GM23248 (cell line): Measurements from ENCODE around the gene KATNB1. TPM values are rescaled to one million over a fixed set of nuclear protein-coding genes. Genes with fewer than 3 reads are reported as not detected.

Experiments used
- DNase-seq: peaks from one replicate; pipeline ENCODE4 v3.0.0-alpha.2; 2015
- H2AFZ ChIP-seq: fragments of 200-600 bp; sonication (generic); 2 replicates; pipeline ENCODE4 v1.6.1; 2016; ENCODE audit warnings: antibody characterized with exemption
- H3F3A ChIP-seq: fragments of 200-600 bp; sonication (generic); 2 replicates; pipeline ENCODE4 v1.6.1; 2016; ENCODE audit warnings: mild to moderate bottlenecking, antibody characterized with exemption, mixed run types; ENCODE audit not compliant: insufficient read depth
- H3K27ac ChIP-seq: fragments of 200-600 bp; sonication (generic); 2 replicates; pipeline ENCODE4 v1.5.1; 2016; ENCODE audit warnings: mild to moderate bottlenecking
- H3K27me3 ChIP-seq: fragments of 200-600 bp; sonication (generic); replicated peaks from 2 replicates; pipeline ENCODE4 v1.6.1; 2016; ENCODE audit warnings: mild to moderate bottlenecking; ENCODE audit not compliant: insufficient read depth
- H3K36me3 ChIP-seq: fragments of 200-600 bp; sonication (generic); 2 replicates; pipeline ENCODE4 v1.6.1; 2016; ENCODE audit warnings: low read depth, mild to moderate bottlenecking
- H3K4me1 ChIP-seq: fragments of 200-600 bp; sonication (generic); 2 replicates; pipeline ENCODE4 v1.6.1; 2016; ENCODE audit warnings: mild to moderate bottlenecking; ENCODE audit not compliant: insufficient read depth
- H3K4me2 ChIP-seq: fragments of 200-600 bp; sonication (generic); one replicate; pipeline ENCODE4 v1.6.1; 2016; ENCODE audit warnings: mild to moderate bottlenecking; ENCODE audit not compliant: unreplicated experiment
- H3K4me3 ChIP-seq: fragments of 200-600 bp; sonication (generic); 2 replicates; pipeline ENCODE4 v1.5.1; 2016; ENCODE audit warnings: mild to moderate bottlenecking
- H3K79me2 ChIP-seq: fragments of 200-600 bp; sonication (generic); 2 replicates; pipeline ENCODE4 v1.6.1; 2016; ENCODE audit warnings: mild to moderate bottlenecking; ENCODE audit not compliant: insufficient read depth
- H3K9ac ChIP-seq: fragments of 200-600 bp; sonication (generic); 2 replicates; pipeline ENCODE4 v1.6.1; 2016; ENCODE audit warnings: mild to moderate bottlenecking
- H3K9me2 ChIP-seq: fragments of 200-600 bp; sonication (generic); 2 replicates; pipeline ENCODE4 v1.6.1; 2016; ENCODE audit warnings: mixed run types, mild to moderate bottlenecking, moderate library complexity; ENCODE audit not compliant: insufficient read depth
- H3K9me3 ChIP-seq: fragments of 200-600 bp; sonication (generic); one replicate; pipeline ENCODE4 v1.6.1; 2017; ENCODE audit warnings: low read depth
- H4K20me1 ChIP-seq: fragments of 200-600 bp; sonication (generic); 2 replicates; pipeline ENCODE4 v1.6.0; 2016; ENCODE audit not compliant: insufficient read depth
- EZH2 ChIP-seq: fragments of 200-600 bp; sonication (generic); IDR thresholded peaks from 2 replicates; pipeline ENCODE4 v1.6.1; 2018; ENCODE audit warnings: antibody characterized with exemption, mild to moderate bottlenecking; ENCODE audit not compliant: insufficient read depth, poor library complexity, severe bottlenecking
- EZH2phosphoT487 ChIP-seq: fragments of 200-600 bp; sonication (generic); IDR thresholded peaks from 2 replicates; pipeline ENCODE4 v1.6.1; 2018; ENCODE audit warnings: antibody characterized with exemption, moderate library complexity, mild to moderate bottlenecking, low read depth; ENCODE audit not compliant: insufficient read depth
- WGBS, 2 experiments: methylation state at CpG; one replicate each; pipeline ENCODE4 v1.1.6; 2015 to 2017; ENCODE audit warnings: low lambda C conversion rate in 2 of 2, low coverage in 1 of 2; ENCODE audit errors: missing lambda C conversion rate in 2 of 2; 5-methylcytosine and 5-hydroxymethylcytosine counted together
- in situ Hi-C: fragments of 300-500 bp; cut with MboI; formaldehyde crosslinking; loops from 2 replicates; pipeline ENCODE4 v1.15.0; 2020
- polyA plus RNA-seq: library from polyadenylated mRNA; unstranded; fragments of >200 nt; fragmentation: Nextera tagmentation; extraction: Ambion mirVana; gene quantifications from 2 replicates; pipeline ENCODE4 v1.2.1, GENCODE V29; 2016
- total RNA-seq: library from RNA; depleted of rRNA; stranded (reverse); fragments of >200 nt; shearing (Covaris generic); gene quantifications from 2 replicates; pipeline ENCODE4 v1.2.3, GENCODE V29; 2014

Gene KATNB1
- total and polyA plus RNA-seq, 2 experiments from 2014 or later: 19.3 to 20.2 TPM

DNA sequence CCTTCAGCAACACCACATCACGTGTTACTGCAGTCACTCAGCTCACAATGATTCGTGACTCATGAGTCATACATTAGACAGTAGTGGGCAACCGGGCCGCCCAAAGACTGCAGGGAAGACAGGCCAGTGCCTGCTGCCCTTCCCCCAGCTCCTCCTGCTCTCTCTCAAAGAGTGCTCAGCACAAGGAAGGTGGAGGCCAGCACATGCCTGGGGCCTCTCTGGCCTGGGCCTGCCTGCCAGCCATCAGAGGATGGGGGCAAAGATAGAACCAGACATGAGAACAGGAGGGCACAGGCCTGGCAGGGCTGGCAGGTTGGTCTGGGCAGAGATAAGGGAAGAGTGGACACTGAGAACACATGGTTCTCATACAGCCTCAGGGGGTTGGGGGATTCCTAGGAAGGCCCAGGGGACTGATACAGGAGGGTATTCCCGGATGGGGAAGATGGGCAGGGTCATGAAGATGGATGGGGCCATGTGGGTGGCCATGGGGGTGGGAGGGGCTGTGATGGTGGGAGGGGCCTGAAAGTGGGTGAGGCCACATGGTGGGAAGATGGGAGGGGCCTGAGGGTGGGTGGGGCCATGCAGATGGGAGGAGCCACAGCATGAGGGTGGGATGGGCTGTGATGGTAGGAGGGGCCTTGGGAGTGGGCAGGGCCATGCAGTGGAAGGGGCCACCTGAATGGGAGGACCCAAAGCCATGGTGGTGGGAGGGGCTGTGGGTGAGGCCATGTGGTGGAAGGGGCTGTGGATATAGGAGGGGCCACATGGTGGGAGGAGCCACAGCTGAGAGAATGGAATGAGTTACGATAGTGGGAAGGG is 29.0 kb downstream of the KATNB1 start:
- H3K36me3 ChIP-seq: peaks cover 6% of the 10 kb centered on the region; the same call in 1 of the 2 replicates
- in situ Hi-C loops: no loop called here
- TF ChIP-seq EZH2phosphoT487 (no peak), EZH2 (no peak)

DNA sequence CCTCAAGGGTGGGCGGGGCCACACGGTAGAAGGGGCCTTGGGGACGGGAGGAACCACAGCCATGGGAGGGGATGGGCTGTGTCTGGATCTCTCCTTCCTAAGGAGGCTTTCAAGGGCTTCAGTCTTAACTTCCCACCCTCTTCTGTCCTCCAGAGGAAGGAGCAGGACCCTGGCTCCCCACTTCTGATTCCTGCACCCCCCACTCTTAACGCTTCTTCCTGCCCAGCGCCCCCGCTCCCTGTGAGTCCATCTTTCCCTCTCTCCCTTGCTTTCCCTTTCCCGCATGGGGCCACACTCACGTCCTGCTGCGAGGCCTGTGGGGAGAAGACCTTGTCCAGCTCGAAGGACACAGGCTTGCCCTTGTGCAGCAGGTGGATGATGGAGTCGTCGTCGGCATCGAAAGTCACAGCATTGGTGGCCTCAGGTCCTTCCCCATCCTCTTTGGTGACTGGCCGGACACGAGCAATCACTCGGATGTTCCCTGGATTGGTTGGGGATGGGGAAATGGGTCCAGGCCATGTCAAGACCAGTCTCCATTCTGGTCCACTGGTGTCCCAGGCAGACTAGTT is 29.7 kb downstream of the KATNB1 start:
- Histone ChIP-seq H4K20me1 (no peaks in the 10 kb centered on the region), H3K79me2 (no peaks in the 10 kb centered on the region), H3K9me2 (no peaks in the 10 kb centered on the region), H3K36me3 (peaks cover 10% of the 10 kb centered on the region; the same call in 1 of the 2 replicates), H3K27me3 (no peaks in the 10 kb centered on the region), H3K27ac (no peak overlapping the region), H3F3A (no peaks in the 10 kb centered on the region), H3K9me3 (no peaks in the 10 kb centered on the region), H3K4me3 (no peak overlapping the region), H3K9ac (no peak overlapping the region), H3K4me2 (no peak overlapping the region), H3K4me1 (peaks cover 3% of the 10 kb centered on the region), H2AFZ (no peak overlapping the region)
- DNase-seq: no peak
- TF ChIP-seq EZH2: no peak
- TF ChIP-seq EZH2phosphoT487: no peak
- 94 to 99% methylated on average over 13 to 17 of the region's 17 CpGs for WGBS, 2 experiments
- in situ Hi-C loops: no loop called here

More for the DNA sequence above, 29.0 kb downstream of the KATNB1 start:
- WGBS, 2 experiments: 20 to 22% methylated on average over 6 of the region's 6 CpGs
- H3K4me1 ChIP-seq: peaks cover 3% of the 10 kb centered on the region
- peak overlapping the region; percentile 66 for H3K27ac ChIP-seq
- H3K79me2 ChIP-seq: no peaks in the 10 kb centered on the region
- DNase-seq: peak; percentile 95
- H3K4me3 ChIP-seq: no peak overlapping the region
- H4K20me1 ChIP-seq: no peaks in the 10 kb centered on the region
- no peaks in the 10 kb centered on the region for H3F3A ChIP-seq
- no peak overlapping the region for H3K4me2 ChIP-seq
- H3K27me3 ChIP-seq: no peaks in the 10 kb centered on the region
- 0 out of 2 replicates have a peak overlapping the region, but pooled peaks have one; percentile 41 for H3K9ac ChIP-seq
- no peaks in the 10 kb centered on the region for H3K9me2 ChIP-seq
- H3K9me3 ChIP-seq: no peaks in the 10 kb centered on the region
- H2AFZ ChIP-seq: no peak overlapping the region

DNA sequence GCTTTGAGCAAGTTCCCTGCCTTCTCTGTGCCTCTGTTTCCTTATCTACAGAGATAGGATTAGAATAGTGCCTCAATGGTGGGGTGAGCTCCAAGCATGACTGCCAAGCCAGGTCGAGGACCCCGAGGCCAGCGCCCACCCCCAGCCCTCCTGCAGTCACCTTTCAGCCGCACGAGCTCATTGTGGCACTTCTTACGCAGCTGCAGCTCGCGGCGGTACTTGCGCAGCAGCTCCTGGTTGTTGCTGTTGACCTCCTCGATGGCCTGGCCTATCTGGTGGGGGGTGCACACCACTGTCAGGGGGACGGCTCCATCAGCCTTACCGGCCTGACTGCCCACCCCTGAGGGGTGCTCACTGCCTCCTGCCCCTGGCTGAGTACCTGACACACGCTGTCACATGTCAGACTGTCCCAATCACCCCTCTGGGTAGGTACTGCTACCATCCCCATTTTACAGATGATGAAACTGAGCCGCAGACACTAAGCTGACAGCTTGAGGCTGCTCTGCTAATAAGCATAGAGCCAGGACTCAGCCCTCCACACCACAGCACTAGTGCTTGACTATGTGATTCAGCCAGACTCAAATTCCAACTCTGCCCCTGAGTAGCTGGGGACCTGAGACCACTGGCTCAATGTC is 31.3 kb downstream of the KATNB1 start:
- H3K4me3 ChIP-seq: no peak overlapping the region
- in situ Hi-C loops: no loop called here
- peaks cover 10% of the 10 kb centered on the region; the same call in 1 of the 2 replicates for H3K36me3 ChIP-seq
- 91 to 98% methylated on average over 15 of the region's 15 CpGs for WGBS, 2 experiments
- no peaks in the 10 kb centered on the region for H3K79me2 ChIP-seq
- no peaks in the 10 kb centered on the region for H3K9me3 ChIP-seq
- no peak for DNase-seq
- H3F3A ChIP-seq: no peaks in the 10 kb centered on the region
- no peak overlapping the region for H3K4me2 ChIP-seq
- H3K9me2 ChIP-seq: no peaks in the 10 kb centered on the region
- H3K27ac ChIP-seq: no peak overlapping the region
- H2AFZ ChIP-seq: no peak overlapping the region
- peaks cover 3% of the 10 kb centered on the region for H3K4me1 ChIP-seq
- H3K9ac ChIP-seq: no peak overlapping the region
- no peaks in the 10 kb centered on the region for H3K27me3 ChIP-seq
- TF ChIP-seq EZH2phosphoT487 (no peak), EZH2 (no peak)
- H4K20me1 ChIP-seq: no peaks in the 10 kb centered on the region

DNA sequence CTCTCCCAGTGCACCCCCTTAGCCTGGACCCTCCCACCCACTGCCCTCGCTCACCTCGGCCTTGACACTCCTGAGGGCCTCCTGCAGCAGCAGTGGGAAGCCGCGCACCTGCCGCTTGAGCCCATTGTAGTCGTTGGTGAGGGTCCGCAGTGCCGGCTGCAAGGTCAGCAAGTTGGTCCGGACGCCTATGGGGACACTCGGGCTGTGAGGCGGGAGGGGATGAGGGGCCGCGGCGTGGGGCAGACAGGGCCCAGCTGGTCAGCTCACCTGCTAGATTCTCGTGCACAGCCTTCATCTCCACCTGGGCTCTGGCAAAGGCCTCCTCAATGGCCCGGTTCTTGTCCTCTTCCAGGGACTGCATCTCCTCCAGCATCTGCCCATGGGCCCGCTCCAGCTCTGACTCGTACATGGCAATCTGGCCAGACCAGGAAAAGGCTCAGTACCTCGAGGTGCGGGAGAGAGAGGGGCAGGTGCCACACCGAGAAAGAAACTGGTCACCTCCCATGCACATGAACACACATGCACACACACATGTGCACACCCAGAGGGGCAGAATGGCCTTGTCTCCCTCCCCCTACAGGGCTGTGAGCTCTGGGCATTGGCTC is 34.1 kb downstream of the KATNB1 start:
- no peak for DNase-seq
- no peak overlapping the region for H3K27ac ChIP-seq
- H3K4me3 ChIP-seq: no peak overlapping the region
- no peaks in the 10 kb centered on the region for H4K20me1 ChIP-seq
- H3K4me1 ChIP-seq: no peaks in the 10 kb centered on the region
- no peak overlapping the region for H3K4me2 ChIP-seq
- peaks cover 10% of the 10 kb centered on the region; the same call in 1 of the 2 replicates for H3K36me3 ChIP-seq
- H3K9me2 ChIP-seq: no peaks in the 10 kb centered on the region
- H3K27me3 ChIP-seq: no peaks in the 10 kb centered on the region
- H3F3A ChIP-seq: no peaks in the 10 kb centered on the region
- WGBS, 2 experiments: 96 to 97% methylated on average over 18 to 22 of the region's 22 CpGs
- no peak for TF ChIP-seq EZH2
- TF ChIP-seq EZH2phosphoT487: no peak
- H3K9ac ChIP-seq: no peak overlapping the region
- no peaks in the 10 kb centered on the region for H3K9me3 ChIP-seq
- no peaks in the 10 kb centered on the region for H3K79me2 ChIP-seq
- in situ Hi-C loops: no loop called here
- H2AFZ ChIP-seq: no peak overlapping the region
